ENCODE measurements around the gene TMEM163.

Gene TMEM163

DNA sequence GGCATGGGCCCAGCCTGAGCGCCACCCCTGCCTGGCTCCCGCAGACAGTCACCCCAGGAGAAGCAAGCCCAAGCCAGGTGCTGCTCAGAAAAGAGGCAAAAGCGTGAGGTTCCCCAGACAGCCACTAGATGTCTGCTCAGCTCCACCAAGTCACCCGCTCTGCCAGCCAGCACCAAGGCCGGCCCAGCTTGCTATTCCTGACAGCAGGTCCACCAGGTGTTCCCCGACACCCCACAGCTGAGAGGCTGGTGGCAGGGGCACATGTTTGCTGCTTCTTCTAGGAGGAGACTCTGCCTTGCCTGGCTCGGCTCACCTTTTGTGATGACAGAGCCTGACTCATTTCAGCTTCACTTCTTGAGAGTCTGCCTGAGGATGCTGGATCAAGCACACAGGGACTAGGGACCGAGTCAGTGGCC lies 258.2 kb downstream of the TMEM163 start:
- DNase-seq (ENCODE audit: low read depth in 2 of 3, low spot score in 2 of 3), result no peak

DNA sequence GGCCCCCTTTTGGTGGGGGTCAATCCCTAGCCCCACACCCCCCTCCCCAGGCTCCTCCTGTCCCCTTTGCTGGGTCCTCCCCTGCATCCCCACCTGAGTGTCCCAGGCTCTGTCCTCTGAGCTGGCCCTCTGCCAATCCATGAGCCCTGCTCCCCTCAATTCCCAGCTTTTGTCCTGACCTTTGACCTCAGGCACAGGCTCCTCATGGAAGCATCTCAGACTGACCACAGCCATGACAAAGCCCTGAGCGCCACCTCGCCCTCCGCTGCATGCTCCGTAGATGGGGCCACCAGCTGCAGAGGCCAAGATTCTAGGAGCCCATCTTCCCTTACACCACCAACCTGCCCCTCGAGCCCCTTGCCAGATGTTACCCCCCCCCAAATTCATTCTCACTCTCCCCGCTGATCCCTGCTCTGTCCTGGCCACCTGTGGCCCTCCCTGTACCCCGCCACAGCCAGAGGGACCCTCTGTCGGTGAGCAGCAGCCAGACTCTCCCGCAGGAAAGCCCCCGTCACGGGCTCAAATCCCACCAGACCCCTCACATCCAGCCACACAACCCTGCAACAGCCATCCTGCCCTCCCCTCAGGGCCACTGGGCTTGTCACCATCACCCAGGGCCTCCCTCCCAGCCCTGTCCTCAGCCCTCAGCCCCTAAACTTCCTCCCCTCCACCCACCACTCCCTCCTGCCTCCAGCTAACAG lies 258.9 kb downstream of the TMEM163 start:
- DNase-seq (ENCODE audit: low read depth in 2 of 3, low spot score in 2 of 3), result no peak

DNA sequence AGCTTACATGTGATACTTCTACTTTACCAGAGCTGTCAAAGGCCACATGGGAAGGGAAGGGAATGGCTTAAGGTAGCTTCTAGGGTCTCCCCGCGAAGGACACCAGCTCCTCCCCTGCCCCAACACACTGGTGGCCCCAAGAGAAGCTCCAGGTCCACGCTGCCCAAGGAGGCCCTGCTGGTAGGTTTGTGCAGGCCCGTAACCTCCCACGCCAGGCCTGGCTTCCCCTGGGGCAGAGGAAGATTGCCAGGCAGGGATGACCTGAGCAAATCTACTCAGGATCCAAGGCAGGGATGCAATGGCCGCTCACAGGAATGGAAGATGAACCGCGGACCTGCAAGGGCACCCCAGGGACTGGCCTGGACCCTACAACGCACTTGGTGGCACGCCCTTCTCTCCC lies 259.9 kb downstream of the TMEM163 start:
- DNase-seq (ENCODE audit: low read depth in 2 of 3, low spot score in 2 of 3), result no peak

DNA sequence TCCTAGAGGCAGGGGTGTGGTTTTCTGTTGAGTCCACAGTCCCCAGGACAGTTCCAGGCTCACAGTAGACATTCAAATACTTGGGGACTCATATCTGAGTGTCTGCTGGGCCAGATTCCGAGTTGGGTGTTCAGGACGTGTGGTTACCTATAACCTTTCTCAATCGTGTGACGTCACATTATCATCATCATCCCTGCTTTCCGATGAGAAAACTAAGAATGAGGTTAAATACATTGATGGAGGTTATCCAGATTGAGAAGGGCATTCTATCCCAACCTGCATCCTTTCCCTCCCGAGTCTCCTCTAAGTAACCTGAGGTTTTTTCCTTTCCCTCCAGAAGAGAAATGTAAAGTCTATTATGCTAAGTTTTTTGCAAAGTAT lies 260.3 kb downstream of the TMEM163 start:
- no peak for DNase-seq (ENCODE audit: low read depth in 2 of 3, low spot score in 2 of 3)

DNA sequence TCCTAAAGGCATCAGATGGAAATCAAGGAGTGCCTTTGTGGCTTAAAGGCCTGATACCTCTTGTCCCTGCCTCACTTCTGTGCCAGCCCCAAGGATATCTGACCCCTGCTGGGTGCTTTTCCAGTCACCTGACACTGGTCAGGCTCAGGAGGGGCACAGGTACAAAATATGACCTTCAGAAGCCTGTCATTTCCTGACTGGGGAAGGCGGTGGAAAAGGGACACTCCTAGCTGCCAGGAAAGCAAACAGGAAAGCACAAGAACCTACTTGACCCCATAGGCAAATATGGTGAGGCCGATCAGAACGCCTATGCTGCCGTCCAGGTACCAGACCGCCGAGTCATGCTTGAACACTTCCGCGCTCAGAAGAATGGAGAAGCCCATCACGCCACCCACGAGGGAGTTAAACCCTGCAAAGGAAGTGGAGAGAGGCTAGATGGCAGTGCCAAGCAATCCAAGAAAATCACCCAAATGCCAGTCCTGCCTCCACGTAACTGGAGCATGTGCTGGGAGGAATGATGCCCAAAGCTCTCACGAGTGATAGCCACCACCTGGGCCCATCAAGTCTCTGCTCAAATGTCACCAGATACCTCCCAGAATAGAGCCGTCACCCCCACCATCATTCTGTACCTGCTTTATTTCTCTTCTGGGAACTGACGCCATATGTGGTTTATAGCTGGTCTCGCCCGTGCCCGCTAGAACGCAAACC lies 260.9 kb downstream of the TMEM163 start:
- DNase-seq (ENCODE audit: low read depth in 2 of 3, low spot score in 2 of 3), result no peak

DNA sequence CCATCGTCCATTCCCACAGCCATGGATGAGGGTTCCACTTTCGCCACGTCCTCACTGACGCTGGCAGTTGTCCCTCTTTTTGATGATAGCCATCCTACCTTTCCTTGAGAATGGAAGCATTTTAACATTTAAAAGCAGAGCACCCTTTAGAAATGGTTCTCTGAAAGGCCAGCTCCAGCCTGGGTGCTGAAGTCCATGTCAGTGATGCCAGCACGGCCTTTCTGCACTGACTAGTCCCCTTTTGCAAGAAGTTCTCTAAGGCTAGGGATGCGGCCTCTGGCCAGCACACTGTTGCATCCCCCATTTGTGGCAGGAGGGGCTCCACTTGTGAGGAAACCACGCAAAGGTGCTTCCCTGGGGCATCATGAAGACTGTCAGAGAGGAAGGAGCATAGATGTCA lies 261.4 kb downstream of the TMEM163 start:
- DNase-seq (ENCODE audit: low read depth in 2 of 3, low spot score in 2 of 3), result no peak

DNA sequence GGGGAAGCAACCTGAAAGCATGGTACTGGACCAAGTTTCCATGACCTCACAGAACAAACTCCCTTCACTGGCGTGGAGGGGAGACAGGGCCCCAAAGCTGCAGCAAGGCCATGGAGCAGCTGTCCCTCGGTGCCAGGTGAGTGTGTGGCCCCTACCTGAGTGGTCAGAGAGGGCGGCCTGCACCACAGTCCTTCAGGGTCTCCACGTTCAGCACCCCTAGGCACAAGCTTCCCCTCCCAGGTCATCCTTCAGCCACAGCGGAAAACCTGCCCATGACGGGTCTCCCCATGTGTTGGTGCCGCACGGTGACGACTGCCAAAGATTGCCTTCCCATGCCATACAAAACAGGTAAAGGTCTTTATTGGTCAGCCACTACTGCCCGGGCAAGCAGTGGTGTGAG lies 263.4 kb downstream of the TMEM163 start:
- no peak for DNase-seq (ENCODE audit: low read depth in 2 of 3, low spot score in 2 of 3)

DNA sequence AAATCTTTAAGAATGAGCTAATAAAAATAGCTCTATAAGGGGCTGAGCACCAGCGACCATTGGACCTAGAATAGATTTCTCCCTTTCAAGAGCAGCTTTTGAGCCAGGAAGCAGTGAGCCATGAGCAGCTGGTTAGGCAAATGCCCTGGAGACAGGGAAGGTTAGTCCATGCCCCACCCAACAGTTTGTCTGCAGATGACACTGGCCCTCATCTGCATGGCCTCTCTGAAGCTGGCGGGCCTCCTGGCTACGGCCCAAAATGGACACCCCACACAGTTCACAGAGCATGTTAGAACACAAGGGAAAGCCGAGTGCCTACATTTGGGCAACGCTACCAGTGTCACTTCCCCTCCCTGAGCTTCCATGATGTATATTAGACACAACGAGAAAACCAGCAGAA lies 263.9 kb downstream of the TMEM163 start:
- no peak for DNase-seq (ENCODE audit: low read depth in 2 of 3, low spot score in 2 of 3)

DNA sequence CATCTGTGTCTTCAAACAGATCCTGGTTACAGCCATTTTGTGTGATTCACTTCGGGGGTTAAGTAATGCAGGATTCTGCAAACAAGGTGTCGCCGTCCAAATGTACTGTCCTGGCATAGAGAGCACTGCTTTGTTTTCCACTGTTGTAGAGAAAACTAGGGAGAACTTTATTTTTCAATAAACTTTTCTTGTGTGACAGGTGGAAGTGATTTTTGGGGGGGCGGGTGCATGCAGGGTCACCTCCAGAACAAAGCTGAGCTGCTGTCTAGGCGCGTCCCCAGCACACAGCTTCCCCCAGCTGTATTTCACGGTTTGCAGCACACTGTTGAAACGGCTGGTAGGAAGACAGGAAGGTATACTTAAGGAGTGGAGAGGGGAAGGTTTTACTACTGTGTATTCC lies 264.4 kb downstream of the TMEM163 start:
- DNase-seq (ENCODE audit: low read depth in 2 of 3, low spot score in 2 of 3), result no peak

DNA sequence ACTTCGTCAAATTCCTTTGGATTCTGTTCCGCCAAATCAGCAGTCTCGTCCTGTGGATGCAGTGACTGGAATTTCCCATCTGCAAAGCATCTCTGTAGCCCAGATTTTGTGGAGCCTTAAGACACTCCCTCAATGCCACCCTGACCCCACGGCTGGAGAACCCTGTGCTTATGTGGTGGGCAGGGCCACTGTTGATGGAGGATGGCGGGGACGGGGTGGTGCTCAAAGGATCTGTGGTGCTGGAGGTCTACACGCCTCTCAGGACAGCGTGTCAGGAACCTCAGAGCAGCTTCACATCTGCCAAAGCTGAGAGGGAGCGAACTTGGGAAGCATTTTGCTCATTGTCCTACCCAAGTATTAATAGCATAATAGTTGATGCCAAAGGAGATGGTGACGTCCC lies 264.8 kb downstream of the TMEM163 start:
- no peak for DNase-seq (ENCODE audit: low read depth in 2 of 3, low spot score in 2 of 3)

DNA sequence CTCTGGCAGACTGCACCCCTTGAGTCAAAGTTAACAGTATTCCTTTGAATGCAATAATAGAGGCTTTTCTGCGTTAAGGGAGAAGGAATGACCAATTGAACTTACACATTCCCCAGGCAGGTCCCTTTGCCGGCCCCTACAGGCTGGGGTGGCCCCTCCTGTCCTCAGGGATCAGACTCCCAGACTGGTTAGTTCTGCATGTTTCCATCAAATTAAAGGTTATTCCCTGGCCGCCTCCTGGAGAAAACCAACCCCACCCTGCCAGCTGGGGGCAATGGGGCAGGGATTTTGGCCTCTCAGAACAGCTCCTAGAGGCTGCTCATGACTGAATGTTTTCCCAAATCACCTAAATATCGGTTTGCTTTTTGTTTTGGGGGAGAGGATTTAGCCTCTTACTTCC lies 265.3 kb downstream of the TMEM163 start:
- no peak for DNase-seq (ENCODE audit: low read depth in 2 of 3, low spot score in 2 of 3)

DNA sequence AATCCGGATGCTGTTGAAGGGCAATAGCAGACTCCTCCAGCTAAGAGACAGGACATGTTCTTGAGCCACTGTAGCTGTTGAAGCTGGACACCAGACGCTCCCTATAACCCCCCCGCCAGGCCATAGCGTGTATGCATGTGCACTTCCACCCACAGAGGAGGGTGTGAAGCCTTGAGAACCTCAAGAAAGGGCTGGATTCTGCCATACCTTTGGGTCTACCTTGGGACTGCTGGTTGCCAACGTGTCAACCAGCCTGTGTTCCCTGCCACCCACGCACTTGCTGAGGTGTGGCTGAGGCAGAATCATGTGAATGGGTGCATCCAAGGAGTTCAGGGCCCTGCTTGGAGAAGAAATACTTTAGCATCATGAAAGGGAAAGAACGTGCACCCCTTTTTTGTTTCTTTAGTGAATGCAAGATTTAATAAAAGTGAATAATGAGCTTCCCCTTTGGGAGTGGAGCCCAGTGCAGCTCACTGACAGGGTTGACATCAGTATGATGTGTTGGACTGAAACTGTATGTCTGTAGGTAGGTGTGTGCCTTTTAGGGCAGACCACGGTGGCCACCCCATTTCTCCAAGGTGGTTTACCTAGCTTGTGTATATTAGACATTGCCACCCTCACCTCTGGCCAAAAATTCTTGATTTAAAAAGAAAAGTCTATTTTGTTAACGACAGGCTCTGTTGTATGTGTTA lies 266.6 kb downstream of the TMEM163 start:
- no peak for DNase-seq (ENCODE audit: low read depth in 2 of 3, low spot score in 2 of 3)

DNA sequence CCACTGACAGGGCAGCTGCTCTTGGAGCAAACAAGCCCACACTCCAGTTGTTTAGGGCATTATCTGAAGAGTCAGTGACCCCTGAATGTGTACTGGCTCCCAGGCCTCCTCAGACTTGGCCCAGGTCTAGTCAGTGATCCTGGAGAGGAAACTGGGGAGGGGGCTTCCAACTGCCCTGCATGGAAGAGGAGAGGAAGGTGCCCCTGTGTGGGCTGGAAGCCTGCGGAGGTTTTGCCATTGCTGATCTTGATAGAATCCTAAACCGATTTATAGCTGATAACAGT lies 267.5 kb downstream of the TMEM163 start:
- DNase-seq (ENCODE audit: low read depth in 2 of 3, low spot score in 2 of 3), result no peak

DNA sequence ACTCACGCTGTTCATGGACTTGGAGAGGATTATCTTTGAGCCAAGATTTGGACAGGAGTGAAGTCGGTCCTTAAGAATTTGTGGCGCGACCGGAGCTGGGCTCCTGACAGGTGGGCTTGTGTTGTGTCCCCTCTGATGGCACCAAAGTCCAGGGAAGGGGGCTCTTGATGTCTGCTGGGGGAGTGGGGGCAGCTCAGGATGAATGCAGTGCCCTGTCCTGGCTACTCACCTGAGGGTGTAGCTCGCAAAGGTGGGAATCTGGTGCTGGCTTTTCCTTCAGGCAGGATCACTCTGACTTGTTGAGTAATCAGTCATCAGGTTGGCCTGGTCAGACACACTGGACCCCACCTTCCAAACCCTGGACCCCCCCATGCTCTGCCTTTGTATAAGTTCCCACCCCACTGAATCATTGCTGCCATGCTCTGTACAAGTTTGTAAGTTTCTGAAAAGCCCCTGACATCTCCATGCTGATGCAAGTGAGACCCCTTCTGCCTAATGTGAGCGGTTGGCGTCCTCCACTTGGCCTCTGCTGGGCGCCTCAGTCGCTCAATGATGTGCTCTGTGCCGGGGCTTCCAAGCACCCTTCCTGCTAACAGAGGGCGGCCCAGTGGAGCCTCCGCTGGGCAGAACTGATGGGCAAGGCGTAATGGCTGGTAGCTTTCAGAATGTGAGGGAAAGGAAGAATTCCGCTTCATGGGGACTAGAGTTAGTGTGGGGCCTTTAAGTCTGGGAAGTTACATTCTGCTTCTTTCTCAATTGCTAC lies 268.9 kb downstream of the TMEM163 start:
- DNase-seq (ENCODE audit: low read depth in 2 of 3, low spot score in 2 of 3), result no peak

DNA sequence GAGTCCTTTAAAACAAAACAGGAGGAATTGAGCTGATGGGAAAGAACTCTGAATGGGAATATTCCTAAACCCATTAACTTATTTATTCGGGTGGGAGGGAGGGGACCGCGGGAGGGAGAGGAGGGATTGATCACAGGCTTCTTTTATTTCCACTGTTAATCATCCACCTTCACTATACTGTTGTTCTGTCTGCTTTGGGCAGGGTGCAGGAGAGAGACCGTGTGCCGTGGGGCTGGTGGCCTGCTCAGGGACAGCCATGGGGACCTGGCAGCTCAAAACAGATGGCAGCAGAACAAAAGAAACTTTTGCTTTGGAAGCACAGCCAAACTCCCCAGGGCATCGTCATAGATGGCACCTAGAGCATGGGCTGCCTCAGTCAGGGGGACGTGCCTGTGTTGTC lies 269.6 kb downstream of the TMEM163 start:
- no peak for DNase-seq (ENCODE audit: low read depth in 2 of 3, low spot score in 2 of 3)

DNA sequence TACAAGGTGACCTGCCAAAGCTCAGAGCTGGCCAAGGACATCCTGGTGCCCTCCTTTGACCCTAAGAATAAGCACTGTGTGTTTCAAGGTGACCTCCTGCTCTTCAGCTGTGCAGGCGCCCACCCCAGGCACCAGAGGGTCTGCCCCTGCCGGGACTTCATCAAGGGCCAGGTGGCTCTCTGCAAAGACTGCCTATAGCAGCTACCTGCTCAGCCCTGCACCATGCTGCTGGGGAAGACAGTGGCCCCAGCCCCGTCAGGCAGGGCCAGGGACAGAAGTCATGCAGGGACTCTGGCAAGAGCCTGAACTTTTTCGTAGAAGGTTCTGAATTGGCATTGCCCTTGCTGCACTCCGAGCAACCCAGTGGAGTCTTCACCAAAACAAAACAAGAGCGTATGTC lies 270.1 kb downstream of the TMEM163 start:
- no peak for DNase-seq (ENCODE audit: low read depth in 2 of 3, low spot score in 2 of 3)

DNA sequence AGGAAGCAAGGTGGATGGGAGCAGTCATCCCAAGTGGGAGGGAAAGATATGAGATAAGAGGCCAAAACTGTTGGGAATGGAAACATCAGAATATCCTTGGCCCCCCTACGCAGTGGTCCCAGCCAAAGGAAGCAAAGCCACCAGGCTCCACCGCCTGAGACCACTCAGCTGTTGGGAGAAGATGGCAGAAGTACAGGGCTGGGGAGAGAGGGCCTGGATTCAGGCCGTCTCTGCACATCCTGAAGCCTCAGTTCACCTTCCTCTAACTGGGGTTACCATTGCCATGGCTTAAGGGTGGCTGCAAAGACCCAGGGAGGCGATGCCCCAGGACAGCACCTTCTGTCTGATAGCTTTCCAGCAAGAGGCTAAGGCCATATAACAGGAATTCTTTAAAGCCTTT lies 271.1 kb downstream of the TMEM163 start:
- DNase-seq (ENCODE audit: low read depth in 2 of 3, low spot score in 2 of 3), result no peak

DNA sequence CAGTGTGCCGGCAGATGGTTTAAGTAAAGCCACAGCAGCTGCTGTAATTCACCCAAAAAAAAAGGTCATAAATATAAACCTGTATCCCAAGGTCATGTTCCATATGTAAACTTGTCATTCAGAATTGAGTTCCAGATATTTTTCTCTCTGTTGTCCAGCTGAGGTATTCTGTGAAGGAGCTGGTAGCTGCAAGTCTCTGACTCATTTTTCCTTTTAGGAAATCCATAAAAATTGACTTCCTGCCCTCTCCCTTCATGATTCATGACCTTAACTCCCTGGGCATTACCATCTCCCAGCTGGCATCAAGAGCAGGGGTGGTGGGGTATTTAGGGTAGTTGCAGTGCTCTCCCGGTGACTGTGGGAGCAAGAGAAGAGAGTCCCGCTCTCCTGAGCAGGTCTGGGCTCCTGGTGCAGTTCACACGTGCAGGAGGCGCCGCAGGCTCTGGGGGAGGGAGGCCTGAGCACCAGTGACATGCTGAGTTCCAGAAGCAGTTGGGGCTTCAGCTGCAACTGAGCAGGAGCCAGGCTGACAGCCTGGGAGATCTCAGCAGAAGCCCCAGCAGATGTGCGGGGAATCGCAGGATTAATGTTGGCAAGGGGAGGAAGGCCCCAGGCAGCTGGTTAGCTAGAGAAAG lies 272.3 kb downstream of the TMEM163 start:
- DNase-seq (ENCODE audit: low read depth in 2 of 3, low spot score in 2 of 3), result no peak

DNA sequence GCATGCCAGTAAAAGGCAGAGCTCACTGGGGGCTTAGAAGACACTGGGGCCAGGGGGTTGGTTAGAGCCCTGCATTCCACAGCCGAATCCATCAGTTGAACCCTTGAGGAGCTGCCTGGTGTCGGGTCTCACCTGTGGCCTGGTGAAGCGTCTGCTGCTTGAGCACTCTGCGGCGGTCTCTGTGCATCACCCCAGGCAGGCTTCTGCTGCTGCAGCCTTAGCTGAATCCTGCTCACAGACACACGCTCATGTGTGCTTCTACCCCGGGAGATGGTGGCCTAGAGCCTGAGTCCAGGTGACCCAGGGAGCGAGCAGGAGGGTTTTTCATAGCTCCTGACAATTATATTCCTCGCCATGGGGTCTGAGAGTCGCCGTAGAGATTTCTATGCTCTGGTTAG lies 272.8 kb downstream of the TMEM163 start:
- DNase-seq (ENCODE audit: low read depth in 2 of 3, low spot score in 2 of 3), result no peak

DNA sequence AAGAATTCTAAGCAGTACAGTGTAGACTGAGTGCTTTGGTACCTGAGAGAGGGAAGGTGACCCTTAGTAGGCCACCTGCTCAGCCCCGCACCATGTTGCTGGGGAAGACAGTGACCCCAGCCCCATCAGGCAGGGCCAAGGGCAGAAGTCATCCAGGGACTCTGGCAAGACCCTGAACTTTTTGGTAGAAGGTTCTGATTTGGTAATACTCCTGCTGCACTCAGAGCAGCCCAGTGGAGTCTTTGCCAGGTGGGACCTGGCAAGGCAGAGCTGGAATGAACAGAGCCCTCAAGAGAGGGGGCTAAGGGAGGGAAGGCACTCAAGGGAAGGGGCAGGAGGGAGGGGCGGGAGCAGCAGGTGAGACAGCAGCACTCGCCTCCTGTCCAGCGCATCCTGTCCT lies 273.7 kb downstream of the TMEM163 start:
- DNase-seq (ENCODE audit: low read depth in 2 of 3, low spot score in 2 of 3), result no peak

DNA sequence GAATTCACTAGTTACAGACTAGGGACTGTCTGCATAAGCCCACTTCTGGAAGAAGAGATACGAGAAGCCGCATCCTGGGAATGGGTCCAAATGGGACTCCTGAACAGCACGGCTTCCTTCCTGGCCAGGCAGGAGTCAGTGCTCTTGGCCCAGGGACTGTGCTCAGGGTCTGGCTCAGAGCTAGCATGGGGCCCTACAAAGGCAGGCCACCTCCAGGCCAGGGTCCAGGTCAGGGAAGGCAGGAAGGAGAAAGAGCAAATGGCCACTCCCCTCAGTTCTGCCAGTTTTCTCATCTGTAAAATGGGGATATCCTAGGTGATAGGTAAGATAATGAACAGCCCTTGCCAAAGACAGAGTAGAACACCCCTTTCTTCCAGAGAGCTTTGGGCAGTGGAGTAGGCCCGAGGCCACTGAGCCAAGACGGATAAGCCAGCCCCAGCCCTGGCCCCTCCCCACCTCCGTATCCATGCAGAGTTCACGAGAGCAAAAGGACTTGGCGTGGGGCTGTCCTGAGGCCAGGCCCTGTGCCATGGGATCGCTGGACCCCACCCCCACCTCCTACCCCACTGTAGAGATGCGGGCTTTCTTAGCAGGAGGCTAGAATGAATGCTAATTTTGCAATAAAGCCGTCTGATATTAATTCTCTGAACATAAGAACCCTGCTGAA lies 274.9 kb downstream of the TMEM163 start:
- DNase-seq (ENCODE audit: low read depth in 2 of 3, low spot score in 2 of 3), result no peak

Measured in activated CD8-positive, alpha-beta memory T cell treated with anti-CD3 and anti-CD28 coated beads for 48 hours (primary cell).